Measurements from ENCODE around the gene DIP2B.
"Not testable (repeated sequence)": the region's sequence is repeated elsewhere in the genome, so short reads cannot be mapped to it uniquely, and the experiment has no call there.

Gene DIP2B

DNA sequence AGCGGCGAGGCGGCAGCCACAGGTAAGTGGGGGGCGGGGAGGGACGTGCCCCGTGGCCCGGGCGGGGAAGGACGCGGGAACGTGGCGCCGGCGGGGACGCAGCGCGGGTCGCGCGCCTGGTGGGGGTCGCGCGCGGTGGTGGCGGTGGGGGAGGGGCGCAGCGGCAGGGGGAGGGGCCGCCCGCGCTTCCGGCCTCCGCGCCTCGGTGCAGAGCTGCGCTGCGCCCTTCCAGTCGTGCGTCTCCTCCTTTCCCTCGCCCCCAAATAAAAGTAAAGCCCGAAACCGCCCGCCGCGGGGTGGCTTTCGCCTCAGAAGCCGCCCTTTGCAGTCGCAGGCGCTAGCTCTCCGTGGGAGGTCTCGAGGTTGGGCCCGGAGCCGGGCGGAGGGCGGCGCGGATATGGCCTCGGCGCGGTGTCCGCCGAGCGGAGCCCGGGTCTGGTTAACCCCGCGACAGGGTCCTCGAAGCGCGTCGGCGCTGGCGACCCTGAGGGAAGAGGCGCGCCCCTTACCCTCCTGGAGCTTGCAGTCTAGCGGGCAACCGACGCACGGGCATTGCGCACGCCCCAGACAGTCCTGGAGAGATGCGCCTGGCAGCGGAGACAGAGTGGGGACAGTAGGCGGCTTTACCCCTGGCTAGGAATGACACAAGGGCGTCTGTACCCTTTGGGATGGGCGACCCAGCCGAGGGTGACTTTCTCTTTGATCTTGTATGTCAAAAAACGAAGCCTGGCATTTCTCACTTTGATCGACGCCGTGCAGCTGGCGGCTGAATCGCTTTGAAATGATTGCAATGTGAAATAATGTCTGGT is 259.7 kb downstream of the DIP2B start:
- in situ Hi-C loops (cut with MboI; ENCODE audit: low sequenced_read_pairs) = no loop called here

DNA sequence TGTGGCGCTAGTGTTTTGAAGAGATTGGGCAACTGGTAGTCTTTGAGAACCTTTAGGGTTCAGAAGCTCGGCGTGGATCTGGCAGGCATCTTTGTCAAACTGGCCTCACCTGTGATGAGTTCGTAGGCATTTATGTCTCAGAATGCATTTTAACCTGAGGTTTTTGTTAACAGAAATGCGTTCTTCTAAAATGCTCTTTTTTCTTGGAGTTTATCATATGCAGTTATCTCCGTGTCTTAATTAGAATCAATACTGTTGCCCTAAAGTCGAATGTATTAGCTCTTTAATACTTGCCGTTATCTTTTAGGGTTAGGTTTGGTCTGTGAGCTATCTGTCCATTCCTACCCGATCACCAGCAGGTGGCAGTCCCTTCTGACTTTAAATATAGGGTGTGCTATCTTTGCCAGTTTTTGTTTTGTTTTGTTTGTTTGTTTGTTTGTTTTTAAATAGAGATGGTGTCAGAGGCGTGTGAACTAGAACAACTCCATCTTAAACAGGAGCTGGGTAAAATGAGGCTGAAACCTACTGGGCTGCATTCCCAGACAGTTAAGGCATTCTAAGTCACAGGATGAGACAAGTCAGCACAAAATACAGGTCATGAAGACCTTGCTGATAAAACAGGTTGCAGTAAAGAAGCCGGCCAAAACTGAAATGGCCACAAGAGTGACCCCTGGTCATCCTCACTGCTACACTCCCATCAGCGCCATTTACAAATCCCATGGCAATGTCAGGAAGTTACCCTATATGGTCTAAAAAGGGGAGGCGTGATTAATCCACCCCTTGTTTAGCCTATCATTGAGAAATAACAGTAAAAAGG is 260.5 kb downstream of the DIP2B start:
- in situ Hi-C loops (cut with MboI; ENCODE audit: low sequenced_read_pairs) = no loop called here

DNA sequence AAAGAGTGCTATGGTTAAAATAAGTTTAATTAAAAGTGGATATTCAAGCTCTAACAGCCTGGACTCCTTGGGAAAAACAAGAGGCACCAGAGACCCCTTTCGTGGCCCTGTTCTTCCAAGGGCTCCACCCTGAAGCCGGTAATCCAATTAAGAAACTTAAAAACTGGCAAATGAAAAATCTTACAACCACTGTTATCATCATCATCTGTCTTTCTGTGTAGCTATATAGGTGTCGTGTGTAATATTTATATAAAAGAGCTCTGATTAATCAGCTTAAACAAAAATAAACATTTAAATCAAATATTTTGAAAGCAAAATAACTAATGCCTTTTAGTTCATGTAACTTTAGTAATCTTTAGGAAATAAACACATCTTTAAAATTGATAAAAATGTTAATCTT is 263.6 kb downstream of the DIP2B start:
- in situ Hi-C loops (cut with MboI; ENCODE audit: low sequenced_read_pairs) = no loop called here

DNA sequence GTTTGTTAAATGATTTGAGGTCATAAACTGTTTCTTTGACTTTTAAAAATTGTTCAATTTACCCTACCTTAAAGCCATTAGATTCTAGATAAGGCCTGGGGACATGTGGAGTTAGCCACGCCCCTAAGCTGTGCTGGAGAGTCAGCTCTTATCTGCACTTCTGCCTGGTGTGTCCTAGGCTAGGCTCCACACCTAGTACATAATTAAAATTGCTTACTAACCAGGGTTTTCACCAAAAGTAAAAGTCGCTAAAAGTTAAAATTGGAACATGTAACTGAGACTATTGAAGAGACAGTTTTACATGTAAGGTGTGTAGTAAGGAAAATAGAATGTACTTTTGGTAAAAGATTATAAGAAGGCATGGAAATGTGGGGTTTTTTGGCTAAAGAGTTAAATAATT is 264.0 kb downstream of the DIP2B start:
- in situ Hi-C loops (cut with MboI; ENCODE audit: low sequenced_read_pairs) = not testable (repeated sequence)

DNA sequence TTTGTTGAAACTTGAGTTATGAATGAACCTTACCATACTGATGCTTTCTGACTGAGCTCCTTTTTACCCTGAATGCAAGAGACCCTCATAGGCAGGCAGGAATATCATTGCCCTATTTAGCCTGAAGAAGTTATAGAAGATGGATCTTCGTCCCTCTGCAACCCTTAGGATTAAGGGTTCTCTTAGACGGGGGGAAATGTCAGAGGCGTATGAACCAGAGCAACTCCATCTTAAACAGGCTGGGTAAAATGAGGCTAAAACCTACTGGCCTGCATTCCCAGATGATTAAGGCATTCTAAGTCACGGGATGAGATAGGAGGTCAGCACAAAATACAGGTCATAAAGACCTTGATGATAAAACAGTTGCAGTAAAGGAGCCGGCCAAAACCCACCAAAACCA is 266.6 kb downstream of the DIP2B start:
- in situ Hi-C loops (cut with MboI; ENCODE audit: low sequenced_read_pairs) = no loop called here

DNA sequence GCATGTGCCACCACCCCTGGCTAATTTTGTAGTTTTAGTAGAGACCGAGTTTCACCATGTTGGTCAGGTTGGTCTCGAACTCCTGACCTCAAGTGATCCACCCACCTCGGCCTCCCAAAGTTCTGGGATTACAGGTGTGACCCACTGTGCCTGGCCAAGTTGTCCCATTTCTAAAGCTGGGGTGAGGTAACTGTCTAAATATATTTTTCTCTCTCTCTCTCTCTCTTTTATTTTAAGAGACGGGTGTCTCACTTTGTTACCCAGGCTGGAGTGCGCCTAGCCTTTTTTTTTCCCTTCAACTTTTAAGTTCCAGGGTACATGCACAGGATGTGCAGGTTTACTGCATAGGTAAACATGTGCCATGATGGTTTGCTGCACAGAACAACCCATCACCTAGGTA is 267.7 kb downstream of the DIP2B start:
- in situ Hi-C loops (cut with MboI; ENCODE audit: low sequenced_read_pairs) = no loop called here

DNA sequence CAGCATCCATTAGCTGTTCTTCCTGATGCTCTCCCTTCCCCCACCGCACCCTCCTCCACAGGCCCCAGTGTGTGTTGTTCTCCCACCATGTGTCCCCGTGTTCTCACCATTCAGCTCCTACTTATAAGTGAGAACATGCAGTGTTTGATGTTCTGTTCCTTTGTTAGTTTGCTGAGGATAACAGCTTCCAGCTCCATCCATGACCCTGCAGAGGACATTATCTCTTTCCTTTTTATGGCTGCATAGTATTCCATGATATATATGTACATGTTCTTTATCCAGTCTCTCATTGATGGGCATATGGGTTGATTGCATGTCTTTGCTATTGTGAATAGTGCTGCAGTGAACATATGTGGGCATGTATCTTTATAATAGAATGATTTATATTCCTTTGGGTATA is 268.1 kb downstream of the DIP2B start:
- in situ Hi-C loops (cut with MboI; ENCODE audit: low sequenced_read_pairs) = no loop called here

DNA sequence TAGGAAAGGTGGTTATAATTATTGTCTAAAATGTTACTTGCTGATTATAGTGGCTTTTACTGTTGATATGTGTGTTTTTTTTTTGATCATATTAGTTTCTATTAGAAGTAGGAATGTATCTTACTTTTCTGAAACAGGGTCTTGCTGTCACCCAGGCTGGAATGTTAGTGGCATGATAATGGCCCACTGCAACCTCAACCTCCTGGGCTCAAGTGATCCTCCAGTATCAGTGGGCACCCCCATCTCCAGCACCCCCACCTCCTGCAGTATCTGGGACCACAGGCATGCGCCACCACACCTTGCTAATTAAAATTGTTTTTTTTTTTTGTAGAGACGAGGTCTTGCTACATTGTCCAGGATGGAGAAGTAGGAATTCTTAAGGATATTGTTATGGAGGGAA is 270.5 kb downstream of the DIP2B start:
- in situ Hi-C loops (cut with MboI; ENCODE audit: low sequenced_read_pairs) = no loop called here

DNA sequence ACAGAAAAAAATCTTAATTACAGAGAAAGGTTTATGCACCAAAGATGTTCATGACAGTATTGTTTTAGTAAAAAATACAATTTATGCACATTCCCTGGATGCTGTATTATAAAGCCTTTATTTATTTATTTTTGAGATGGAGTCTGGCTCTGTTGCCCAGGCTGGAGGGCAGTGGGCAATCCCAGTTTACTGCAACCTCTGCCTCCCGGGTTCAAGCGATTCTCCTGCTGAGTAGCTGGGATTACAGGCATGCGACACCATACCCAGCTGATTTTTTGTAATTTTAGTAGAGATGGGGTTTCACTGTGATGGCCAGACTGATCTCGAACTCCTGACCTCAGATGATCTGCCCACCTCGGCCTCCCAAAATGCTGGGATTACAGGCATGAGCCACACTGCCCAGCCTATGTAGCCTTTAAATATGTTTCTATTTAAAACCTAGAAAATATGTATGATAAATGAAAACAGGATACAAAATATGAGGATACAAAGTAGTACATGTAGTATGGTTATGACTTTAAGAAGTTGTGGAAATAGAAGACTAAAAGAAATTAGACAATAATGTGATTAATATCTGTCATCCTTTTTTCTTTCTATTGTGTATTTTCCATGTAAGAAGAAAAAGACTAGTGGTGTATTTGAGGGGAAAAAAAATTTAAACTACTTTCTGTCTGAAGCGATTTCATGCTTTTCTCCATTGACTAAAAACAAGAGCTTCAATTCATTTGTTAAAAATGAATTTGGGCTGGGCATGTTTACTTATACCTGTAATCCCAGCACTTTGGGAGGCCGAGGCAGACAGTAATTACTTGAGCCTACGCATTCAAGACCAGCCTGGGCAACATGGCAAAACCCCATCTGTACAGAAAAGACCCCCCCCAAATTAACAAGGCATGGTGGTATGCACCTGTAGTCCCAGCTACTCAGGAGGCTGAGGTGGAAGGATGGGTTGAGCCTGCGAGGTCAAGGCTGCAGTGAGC is 272.3 kb downstream of the DIP2B start:
- in situ Hi-C loops (cut with MboI; ENCODE audit: low sequenced_read_pairs) = no loop called here

DNA sequence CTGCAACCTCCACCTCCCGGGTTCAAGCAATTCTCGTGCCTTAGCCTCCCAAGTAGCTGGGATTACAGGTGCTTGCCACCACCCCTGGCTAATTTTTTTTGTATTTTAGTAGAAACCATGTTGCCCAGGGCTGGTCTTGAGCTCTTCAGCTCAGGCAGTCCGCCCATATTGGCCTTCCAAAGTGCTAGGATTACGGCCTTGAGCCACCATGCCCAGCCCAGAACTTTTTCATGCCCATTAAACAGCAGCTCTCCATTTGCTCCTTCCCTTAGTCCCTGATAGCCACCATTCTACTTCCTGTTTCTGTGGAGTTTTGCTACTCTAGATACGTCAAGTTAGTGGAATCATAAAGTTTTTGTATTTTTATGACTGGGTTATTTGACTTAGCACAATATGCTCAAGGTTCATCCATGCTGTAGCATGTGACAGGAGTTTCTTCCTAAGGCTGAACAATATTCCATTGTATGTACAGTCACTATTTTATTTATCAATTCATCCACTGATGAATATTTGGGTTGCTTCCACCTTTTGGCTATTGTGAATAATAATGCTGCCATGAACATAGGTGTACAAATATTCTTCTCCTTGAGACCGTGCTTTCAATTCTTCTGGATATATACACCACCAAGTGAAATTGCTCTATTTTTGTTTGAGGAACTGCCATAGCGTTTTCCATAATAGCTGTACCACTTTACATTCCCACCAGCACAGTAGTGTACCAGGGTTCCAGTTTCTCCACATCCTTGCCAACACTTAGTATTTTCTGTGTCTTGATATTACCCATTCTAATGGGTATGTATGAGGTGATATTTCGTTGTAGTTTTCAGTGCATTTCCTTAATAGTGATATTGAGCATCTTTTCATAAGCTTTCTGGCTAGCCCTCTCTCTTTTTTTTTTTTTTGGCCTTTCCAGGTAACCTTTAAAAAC is 274.1 kb downstream of the DIP2B start:
- in situ Hi-C loops (cut with MboI; ENCODE audit: low sequenced_read_pairs) = no loop called here

DNA sequence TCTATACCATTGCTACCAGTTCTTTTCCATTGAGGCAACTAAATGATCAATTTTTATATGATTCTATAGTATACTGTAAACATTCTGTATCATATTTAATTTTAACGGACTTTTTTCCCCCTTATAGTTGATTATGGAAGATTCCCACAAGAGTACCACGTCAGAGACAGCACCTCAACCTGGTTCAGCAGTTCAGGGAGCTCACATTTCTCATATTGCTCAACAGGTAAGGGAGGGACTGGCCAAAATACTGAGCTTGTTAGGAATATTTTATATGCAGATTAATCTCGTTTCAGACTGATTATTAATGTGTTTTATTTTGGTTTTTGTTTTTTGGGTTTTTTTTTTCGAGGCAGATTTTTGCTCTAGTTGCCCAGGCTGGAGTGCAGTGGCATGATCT is 275.2 kb downstream of the DIP2B start:
- in situ Hi-C loops (cut with MboI; ENCODE audit: low sequenced_read_pairs) = no loop called here

DNA sequence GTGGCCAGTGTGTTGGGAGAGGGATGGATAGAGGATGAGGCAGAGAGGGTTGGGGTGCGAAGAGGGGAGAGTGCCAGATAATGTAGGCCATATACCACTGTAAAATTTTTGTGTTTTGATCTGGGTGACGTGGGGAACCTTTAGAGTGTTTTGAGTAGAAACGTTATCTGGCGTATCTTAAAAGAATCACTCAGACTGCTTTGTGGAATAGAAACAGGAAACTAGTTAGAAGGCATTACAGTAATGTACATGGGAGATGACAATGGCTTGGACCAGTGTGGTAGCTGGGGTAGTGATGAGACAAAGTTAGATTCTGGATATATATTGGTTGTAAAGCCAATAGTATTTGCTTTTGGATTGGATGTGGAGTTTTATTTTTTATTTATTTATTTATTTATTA is 279.7 kb downstream of the DIP2B start:
- in situ Hi-C loops (cut with MboI; ENCODE audit: low sequenced_read_pairs) = no loop called here

DNA sequence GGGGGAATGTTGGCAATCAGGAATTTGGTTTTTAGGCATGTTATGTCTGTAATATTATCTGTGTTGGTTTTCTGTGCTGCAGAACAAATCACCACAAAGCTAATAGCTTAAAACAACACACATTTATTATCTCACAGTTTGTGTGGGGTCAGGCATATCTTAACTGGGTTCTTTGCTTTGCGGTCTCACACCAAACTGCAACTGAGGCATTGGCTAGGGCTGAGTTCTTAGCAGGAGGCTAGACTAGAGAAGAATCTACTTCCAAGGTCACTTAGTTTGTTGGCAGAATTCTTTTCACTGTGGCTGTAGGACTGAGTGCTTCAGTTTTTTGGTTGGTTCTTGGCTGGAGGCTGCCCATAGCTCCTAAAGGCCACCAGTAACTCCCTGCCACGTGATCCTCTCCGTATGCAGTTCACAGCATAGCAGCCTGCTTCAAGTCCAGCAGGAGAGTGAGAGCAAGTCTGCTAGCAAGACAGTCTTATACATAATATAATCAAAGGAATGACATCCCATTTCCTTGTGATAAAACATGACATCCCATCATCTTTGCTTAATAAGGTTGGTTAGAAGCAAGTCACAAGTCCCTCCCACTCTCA is 280.7 kb downstream of the DIP2B start:
- in situ Hi-C loops (cut with MboI; ENCODE audit: low sequenced_read_pairs) = no loop called here

DNA sequence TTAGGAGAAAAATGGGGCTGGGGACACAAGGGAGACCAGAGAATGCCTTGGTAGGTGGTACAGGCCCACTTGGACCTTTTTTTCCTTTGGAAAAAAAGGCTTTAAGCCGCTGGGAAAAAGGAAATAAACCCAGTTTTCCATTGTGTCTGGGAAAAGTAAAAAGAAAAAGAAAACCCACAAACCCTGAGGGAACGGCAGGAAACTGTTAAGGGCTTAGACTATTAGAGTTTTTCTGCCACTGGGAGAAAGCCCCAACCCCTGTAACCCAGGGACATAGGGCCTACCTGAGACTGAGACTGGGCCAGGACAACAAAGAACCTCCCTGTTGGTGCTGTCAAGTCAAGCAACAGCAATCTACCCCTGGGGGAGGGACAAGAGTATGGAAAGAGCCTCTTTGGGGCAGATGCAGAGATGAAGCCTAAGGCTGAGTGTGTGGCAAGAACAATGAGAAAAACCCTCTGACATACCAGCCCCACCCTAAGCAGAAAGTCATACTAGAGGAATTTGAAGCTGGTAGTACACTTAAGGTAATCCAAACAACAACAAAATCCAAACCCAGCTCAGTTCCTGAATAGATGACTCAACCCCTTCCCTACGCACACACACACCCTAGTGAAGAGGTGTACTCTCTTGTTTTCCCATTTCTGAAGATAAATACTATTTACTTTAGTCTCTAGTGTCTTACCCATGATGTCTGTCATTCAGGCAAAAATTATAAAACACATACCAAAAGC is 281.9 kb downstream of the DIP2B start:
- in situ Hi-C loops (cut with MboI; ENCODE audit: low sequenced_read_pairs) = no loop called here

DNA sequence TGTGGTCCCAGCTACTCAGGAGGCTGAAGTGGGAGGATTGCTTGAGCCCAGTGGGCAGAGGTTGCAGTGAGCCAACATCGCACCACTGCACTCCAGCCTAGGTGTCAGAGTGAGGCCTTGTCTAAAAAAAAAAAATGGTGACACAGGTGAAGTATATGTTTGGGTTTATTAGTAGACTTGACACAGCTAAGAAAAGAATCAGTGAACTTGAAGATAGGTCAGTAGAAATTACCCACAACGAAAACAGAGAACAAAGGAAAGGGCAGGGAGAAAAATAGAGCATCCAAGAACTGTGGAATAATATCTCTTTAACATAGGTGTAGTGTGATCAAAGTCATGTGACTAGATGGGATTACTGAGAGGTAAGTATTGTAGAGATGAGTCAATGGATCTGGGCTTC is 282.8 kb downstream of the DIP2B start:
- in situ Hi-C loops (cut with MboI; ENCODE audit: low sequenced_read_pairs) = no loop called here

DNA sequence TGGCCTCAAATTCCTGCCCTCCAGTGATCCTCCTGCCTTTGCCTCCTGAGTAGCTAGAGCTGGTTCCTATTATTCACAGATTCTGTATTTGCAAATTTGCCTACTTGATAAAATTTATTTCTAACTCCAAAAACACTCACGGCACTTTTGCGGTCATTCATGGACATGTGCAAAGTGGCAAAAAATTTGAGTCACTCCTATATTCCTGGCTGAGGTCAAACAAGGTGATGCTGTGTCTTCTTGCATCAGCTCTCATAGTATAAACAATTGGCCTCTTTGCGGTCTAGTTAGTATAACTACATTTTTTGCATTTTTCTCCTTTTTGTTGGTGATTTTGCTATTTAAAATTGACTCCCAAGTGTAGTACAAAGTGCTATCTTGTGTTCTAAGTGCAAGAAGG is 283.8 kb downstream of the DIP2B start:
- in situ Hi-C loops (cut with MboI; ENCODE audit: low sequenced_read_pairs) = no loop called here

DNA sequence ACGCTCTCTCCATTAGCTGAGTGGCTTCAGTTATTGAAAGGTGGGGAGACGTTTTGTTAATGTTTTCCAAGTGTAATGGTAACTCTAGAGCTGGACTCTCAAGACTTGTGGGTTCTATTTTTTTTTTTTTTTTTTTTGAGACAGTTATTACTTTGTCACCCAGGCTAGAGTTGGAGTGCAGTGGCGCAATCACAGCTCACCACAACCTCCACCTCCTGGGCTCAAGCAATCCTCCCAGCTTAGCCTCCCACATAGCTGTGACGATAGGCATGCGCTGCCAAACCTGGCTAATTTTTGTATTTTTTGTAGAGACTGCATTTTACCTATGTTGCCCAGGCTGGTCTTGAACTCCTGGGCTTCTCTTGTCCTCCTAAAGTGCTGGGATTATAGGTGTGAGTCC is 285.3 kb downstream of the DIP2B start:
- in situ Hi-C loops (cut with MboI; ENCODE audit: low sequenced_read_pairs) = no loop called here
